Measurements from ENCODE around the gene SELP. TPM values are rescaled to one million over a fixed set of nuclear protein-coding genes. Genes with fewer than 3 reads are reported as not detected.

Gene SELP
- total and polyA plus RNA-seq, 9 of the 15 experiments (the other 6 are each of a cell fraction or from before 2014, with no cell fraction given), result not detected

DNA sequence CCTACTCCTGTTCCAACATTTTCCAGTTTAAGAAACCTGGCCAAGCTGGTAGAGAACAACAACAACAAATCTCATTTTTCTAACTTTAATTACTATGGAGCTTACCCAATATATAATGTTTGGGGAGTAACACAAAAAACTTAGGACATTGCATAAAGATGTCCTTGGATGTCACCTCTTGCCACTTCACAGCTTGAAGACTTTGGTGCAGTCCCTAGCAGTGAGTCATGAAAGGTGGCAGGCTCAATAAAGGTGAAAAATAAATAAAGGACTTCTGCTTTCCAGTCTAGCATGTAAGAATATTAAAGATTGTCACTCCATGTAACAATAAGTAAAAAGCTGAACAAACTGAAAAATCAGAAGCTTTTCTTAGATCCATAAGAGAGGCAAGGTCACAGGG, 17.6 kb upstream of the SELP start:
- intact Hi-C loops (cut with micrococcal nuclease), result no loop called here
- no peak overlapping the region for H3K4me2 ChIP-seq (ENCODE audit: insufficient read depth, low read length)
- ChIA-PET CTCF (ENCODE audit: low intra/inter-chr PET ratio) (interaction anchor here (0.6 kb wide), 1 partner anchor 184 kb away, joined by 4 read pairs; no protein-coding TSS in a partner anchor), POLR2A (no interaction called here)
- no peaks in the 10 kb centered on the region for H4K20me1 ChIP-seq (replicated peaks; ENCODE audit: control insufficient read depth, insufficient read depth, low read length)
- H3K9me3 ChIP-seq (replicated peaks; ENCODE audit: control insufficient read depth, insufficient read depth, low read depth, low read length), result no peaks in the 10 kb centered on the region
- H3K4me1 ChIP-seq (replicated peaks in 1 of 2; ENCODE audit: control insufficient read depth in 2 of 2, insufficient read depth in 2 of 2, low read length in 2 of 2), result no peaks in the 10 kb centered on the region
- ATAC-seq (no peak), DNase-seq (ENCODE audit: extremely low read depth in 1 of 4, low spot score in 3 of 4) (no peak), FAIRE-seq (no peak)
- in situ Hi-C loops (cut with MboI), result no loop called here
- H3K79me2 ChIP-seq (ENCODE audit: control insufficient read depth, insufficient read depth, low read length), result no peaks in the 10 kb centered on the region
- H3K27ac ChIP-seq (ENCODE audit: extremely low read depth, low read depth, low read length), result no peak overlapping the region
- H3K9ac ChIP-seq (ENCODE audit: insufficient read depth in 1 of 2, low read depth in 2 of 2, low read length in 2 of 2), result no peak overlapping the region
- no TSS peak for BruUV-seq (replicated peaks)
- no peak overlapping the region for H3K4me3 ChIP-seq
- H3K9me1 ChIP-seq (ENCODE audit: control insufficient read depth, insufficient read depth, low read length), result no peaks in the 10 kb centered on the region
- H3K36me3 ChIP-seq (ENCODE audit: control insufficient read depth, insufficient read depth, low read length), result no peaks in the 10 kb centered on the region
- TF ChIP-seq, protein P1, sequence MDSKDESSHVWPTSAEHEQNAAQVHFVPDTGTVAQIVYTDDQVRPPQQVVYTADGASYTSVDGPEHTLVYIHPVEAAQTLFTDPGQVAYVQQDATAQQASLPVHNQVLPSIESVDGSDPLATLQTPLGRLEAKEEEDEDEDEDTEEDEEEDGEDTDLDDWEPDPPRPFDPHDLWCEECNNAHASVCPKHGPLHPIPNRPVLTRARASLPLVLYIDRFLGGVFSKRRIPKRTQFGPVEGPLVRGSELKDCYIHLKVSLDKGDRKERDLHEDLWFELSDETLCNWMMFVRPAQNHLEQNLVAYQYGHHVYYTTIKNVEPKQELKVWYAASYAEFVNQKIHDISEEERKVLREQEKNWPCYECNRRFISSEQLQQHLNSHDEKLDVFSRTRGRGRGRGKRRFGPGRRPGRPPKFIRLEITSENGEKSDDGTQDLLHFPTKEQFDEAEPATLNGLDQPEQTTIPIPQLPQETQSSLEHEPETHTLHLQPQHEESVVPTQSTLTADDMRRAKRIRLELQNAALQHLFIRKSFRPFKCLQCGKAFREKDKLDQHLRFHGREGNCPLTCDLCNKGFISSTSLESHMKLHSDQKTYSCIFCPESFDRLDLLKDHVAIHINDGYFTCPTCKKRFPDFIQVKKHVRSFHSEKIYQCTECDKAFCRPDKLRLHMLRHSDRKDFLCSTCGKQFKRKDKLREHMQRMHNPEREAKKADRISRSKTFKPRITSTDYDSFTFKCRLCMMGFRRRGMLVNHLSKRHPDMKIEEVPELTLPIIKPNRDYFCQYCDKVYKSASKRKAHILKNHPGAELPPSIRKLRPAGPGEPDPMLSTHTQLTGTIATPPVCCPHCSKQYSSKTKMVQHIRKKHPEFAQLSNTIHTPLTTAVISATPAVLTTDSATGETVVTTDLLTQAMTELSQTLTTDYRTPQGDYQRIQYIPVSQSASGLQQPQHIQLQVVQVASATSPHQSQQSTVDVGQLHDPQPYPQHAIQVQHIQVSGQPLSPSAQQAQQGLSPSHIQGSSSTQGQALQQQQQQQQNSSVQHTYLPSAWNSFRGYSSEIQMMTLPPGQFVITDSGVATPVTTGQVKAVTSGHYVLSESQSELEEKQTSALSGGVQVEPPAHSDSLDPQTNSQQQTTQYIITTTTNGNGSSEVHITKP (IDR thresholded peaks at IDR 0.05; ENCODE audit: partially characterized antibody), result no peak
- TF ChIP-seq MXI1 (IDR thresholded peaks at IDR 0.05; ENCODE audit: low read depth, low read length) (no peak), ZNF174 (CRISPR knock-in tag; IDR thresholded peaks at IDR 0.05) (no peak)
- H3K27me3 ChIP-seq (ENCODE audit: control insufficient read depth in 2 of 2, insufficient read depth in 2 of 2, low read length in 2 of 2), result no peaks in the 10 kb centered on the region; a peak in 1 of 5 replicates
- no peak overlapping the region for H2AFZ ChIP-seq (ENCODE audit: low read depth, low read length)

Measured in K562 (cell line).